NCI-H510A treated with DMSO at 0.1 percent for 48 hours (cell line): ENCODE measurements around the gene ZFYVE27.

Experiments used
- DNase-seq: peaks from one replicate; lab custom pipeline; 2025; lab: John Stamatoyannopoulos, UW

ZFYVE27 gene

DNA sequence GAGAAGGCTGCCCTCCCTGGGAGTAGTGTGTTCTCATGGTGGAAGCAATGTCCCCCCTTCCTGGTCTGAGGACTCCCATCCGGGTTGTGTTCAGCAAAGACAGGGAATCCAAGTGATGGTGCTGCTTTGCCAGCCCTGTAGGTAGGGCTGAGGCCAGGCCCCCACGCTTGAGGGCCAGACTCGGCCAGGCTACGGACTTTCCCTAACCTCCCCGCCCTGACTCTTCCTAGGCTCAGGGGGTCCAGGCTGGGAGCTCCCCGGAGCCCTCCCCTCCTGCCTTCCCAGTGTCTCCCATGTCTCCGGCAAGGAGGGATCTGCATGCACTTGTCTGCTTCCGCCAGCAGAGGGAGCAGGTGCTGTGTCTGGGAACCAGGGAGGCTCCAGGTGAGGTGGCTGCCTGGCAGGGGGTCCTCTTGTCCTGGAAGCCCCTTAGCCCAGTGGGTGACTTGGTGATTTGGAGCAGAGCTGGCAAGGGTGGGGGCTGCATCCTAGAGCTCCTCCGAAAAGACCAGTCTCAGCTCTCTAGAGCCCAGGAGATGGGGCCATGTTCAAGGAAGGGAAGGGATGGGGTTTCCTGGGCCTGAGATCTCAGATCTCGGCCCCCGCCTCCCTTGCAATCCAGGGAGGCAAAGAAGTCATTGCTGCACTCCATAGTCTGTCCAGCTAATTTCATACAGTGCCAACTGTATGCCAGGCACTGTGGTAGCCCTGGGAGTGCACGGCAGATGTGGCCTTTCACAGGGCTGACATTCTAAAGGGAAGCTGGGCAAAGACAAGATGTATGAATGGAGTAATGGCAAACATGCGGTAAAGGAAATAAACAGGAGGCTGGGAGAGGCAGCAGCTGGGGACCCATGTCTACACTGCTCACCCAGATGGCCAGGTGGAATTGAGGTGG is 55.1 kb downstream of the ZFYVE27 start:
- DNase-seq = peak; percentile 81

DNA sequence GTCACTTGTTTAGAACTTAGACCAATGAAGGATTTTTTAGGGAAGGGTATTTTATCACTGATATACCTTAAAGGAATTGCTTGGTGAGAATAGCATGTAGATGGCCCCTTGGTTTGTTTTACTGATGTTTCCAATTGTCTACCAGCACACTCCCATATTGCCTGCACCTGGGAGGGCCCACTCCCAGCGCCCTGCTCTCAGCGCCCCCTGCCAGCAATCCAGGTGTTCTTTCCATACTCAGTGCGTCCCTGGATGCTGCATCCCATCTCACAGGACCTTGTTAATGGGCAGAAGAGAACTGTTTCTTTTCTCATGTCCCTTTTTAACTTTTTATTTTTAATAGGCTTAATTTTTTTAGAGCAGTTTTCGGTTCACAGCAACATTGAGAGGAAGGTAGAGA is 59.0 kb downstream of the ZFYVE27 start:
- DNase-seq = peak; percentile 17

DNA sequence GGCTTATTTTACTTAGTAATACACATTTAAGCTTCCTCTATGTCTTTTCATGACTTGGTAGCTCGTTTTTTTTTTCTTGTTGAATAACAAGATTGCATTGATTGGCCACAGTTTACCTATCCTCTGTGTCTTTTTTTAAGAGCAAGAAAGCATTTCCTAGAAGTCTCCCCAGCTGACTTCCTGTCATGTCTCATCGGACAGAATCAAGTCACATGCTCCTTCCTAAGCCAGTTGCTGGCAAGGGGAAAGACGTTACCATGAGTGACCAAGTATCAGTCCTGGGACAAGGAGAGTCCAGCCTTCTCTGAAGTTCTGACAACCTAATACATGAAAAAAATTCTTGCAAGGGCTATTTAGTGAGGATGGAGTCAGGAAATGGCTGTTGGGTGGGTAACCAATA is 59.7 kb downstream of the ZFYVE27 start:
- no peak for DNase-seq

DNA sequence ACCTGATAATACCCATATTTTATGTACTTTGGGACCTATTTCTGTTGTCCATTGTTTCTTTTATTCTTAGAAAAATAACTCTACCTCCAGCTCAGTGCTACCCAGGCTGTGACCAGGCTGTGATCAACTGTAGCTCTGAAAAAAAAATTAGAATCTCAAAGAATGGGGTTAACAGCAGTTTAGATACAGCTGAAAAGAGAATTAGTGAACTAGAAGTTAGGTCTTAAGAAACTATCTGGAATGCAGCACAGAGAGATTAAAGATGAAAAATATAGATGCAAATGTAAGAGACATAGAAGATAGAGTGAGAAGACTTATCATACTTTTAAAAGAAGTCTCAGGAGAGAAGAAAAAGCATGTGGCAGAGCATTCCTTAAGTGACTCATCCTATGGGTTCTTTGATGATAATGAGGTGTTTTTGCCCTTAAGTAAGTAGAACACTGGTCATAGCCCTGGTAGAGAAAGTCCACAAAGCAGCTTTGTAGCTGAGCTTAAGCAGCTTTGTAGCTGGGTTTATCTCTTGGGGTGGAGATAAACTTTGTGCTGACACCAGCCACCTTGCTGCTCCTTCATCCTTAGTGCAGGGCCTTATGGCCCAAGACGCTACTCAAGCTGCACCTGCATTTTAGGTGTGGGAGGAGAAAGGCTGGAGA is 62.2 kb downstream of the ZFYVE27 start:
- DNase-seq = no peak

DNA sequence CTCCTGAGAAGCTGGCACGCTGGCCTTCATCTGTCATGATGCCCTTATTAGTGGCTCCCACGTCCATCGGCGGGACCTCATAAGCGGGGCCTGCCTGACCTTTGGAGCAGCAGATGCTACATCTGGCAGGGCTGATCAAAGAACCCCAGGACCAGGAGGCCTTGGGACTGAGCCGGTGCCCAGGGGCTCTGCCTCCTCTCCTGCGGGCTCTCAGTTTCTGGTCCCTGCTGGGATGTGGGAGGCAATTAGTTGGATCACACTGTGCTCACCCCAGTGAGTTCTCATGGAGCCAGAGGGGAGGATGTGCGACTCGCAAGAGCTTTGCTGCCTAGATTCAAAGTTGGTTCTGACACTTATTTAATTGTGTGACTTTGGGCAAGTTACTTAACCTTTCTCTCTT is 63.5 kb downstream of the ZFYVE27 start:
- DNase-seq = no peak

DNA sequence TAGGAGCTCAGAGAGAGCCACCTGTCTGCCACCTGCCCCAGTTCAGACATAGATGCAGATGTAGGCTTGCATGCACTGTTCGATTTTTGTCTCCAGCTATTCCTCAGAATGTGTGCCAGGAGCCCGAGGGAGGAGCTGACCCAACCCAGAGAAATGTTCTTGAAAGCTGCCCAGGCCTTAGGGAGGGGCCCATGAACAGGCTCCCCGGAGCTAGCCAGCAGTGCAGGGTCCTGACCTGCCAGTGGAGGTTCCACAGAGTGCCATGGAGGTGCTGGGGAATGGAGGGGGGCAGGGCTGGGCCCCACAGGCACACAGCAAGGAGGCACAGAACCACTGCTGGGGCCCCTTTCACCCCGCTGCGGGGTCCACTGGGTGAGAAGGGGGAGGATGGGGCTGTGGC is 64.5 kb downstream of the ZFYVE27 start:
- DNase-seq = no peak

DNA sequence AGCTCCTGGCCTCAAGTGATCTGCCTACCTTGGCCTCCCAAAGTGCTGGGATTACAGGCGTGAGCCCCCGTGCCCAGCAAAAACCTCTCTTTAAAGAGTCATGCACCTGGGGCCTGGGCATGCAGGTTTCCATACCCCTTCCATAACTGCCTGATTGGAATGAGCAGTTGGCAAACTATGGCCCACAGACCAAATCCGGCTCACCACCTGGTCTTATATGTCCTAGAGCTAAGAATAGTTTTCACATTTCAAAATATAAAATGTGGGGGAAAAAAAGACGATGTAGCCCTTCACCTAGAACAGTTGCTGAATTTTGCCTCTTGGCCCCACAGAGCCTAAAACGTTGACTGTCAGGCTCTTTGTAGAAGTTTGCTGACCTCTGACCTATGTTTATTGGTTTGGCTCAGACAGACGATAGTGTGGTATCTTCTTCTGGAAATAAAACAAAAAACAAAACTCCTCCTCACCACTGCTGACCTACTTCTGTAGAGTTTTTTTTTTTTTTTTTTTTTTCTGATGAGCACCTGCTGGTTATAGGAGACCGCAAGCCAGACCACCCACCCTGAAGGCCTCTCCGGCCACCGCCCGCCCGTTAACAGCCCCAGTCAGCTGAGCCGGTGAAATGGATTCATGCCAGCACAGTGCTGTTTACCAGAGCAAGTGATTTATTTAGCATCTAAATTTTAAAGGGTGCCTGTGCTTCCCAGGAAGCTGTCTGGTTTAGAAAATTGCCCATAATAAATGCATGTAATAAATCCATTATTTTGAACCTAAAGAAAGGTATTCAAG is 68.4 kb downstream of the ZFYVE27 start:
- DNase-seq = no peak

DNA sequence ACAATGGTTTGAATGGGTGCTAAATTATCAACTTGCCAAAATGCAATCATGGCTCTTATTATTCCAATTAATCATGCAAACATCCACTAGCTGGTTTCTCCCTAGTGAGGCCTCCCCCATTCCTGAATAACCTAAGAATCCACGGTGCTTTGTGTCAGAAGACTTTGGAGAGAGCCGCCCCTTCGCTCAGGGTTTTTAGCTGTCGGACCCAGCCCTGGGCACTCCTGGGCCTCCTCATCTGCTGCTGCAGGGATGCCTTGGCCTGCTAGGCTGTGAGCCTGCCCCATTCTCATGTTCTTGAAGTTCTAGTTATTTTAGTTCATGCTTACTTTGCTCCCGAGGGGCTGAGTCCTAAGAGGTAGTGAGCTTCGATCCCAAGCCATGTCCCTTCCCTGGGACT is 69.0 kb downstream of the ZFYVE27 start:
- DNase-seq = no peak

DNA sequence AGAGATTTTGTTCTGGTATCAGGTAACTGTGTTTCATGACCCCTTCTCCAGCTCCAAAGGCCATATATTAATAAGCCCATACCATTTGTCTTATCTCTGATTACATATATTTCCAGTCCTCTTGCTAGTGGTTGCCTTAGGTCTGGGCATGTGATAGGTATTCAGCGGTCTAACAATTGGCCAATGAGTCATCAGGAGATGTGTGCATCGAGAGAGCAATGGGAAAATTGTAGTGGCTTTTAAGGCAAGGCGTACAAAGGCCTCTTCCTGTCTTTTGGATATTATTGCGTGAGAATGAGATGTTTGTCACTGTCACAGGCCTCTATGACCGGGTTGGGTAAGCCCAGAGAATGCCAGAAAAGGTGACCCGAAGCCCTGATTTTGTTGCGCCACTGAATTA is 73.5 kb downstream of the ZFYVE27 start:
- peak; percentile 28 for DNase-seq
